ENCODE data around the gene ZNF90.
A peak's percentile ranks its signal among the peaks of the same experiment; 100 is the strongest.

DNA sequence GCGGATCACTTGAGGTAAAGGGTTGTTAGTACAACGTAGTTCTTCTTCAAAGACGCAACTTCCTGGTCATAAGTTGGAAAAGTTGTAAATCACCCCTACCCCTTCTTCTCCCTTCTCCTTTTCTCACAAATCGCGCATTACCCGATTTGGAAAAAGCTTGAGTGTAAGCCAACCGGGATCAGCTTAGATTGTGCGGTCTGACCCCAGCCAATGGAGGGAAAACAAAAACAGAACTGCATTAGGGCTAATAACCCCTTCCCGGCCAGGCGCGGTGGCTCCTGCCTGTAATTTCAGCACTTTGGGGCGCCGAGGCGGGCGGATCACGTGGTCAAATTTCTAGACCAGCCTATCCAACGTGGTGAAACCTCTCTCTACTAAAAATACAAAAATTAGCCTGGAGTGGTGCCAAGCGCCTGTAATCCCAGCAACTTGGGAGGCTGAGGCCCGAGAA lies 806 bp downstream of the ZNF90 start:
- TF ChIP-seq, protein P1, sequence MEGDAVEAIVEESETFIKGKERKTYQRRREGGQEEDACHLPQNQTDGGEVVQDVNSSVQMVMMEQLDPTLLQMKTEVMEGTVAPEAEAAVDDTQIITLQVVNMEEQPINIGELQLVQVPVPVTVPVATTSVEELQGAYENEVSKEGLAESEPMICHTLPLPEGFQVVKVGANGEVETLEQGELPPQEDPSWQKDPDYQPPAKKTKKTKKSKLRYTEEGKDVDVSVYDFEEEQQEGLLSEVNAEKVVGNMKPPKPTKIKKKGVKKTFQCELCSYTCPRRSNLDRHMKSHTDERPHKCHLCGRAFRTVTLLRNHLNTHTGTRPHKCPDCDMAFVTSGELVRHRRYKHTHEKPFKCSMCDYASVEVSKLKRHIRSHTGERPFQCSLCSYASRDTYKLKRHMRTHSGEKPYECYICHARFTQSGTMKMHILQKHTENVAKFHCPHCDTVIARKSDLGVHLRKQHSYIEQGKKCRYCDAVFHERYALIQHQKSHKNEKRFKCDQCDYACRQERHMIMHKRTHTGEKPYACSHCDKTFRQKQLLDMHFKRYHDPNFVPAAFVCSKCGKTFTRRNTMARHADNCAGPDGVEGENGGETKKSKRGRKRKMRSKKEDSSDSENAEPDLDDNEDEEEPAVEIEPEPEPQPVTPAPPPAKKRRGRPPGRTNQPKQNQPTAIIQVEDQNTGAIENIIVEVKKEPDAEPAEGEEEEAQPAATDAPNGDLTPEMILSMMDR (conservative IDR thresholded peaks at IDR 0.05; ENCODE audit: low read depth, low read length) = no peak
- TF ChIP-seq BHLHE40 (IDR thresholded peaks at IDR 0.05; ENCODE audit: low read depth, low read length) = no peak
- TF ChIP-seq, protein P2, sequence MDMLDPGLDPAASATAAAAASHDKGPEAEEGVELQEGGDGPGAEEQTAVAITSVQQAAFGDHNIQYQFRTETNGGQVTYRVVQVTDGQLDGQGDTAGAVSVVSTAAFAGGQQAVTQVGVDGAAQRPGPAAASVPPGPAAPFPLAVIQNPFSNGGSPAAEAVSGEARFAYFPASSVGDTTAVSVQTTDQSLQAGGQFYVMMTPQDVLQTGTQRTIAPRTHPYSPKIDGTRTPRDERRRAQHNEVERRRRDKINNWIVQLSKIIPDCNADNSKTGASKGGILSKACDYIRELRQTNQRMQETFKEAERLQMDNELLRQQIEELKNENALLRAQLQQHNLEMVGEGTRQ (IDR thresholded peaks at IDR 0.05; ENCODE audit: low read depth, low read length) = peak; percentile 49; the same call in 1 of the 2 replicates
